ENCODE results near the gene SEC11C.

Gene SEC11C

GRCh38 chr18:59189008-59189407 lies 49.3 kb downstream of the SEC11C start:
- TF ChIP-seq CTCF (IDR thresholded peaks at IDR 0.05; ENCODE audit: borderline replicate concordance, insufficient read depth, low read depth, low read length), result no peak
- H3K4me3 ChIP-seq (ENCODE audit: low read depth, low read length), result no peak overlapping the region

GRCh38 chr18:59189746-59190145 lies 50.1 kb downstream of the SEC11C start:
- TF ChIP-seq CTCF (IDR thresholded peaks at IDR 0.05; ENCODE audit: borderline replicate concordance, insufficient read depth, low read depth, low read length), result no peak
- H3K4me3 ChIP-seq (ENCODE audit: low read depth, low read length), result no peak overlapping the region

- no peak overlapping the region for H3K4me3 ChIP-seq (ENCODE audit: low read depth, low read length)
- TF ChIP-seq CTCF (IDR thresholded peaks at IDR 0.05; ENCODE audit: borderline replicate concordance, insufficient read depth, low read depth, low read length), result no peak
Observed at GRCh38 chr18:59196161-59196725, 56.6 kb downstream of the SEC11C start.

- no peak overlapping the region for H3K4me3 ChIP-seq (ENCODE audit: low read depth, low read length)
- TF ChIP-seq CTCF (IDR thresholded peaks at IDR 0.05; ENCODE audit: borderline replicate concordance, insufficient read depth, low read depth, low read length), result no peak
Observed at GRCh38 chr18:59197636-59198035, 58.0 kb downstream of the SEC11C start.

GRCh38 chr18:59198215-59198614 lies 58.5 kb downstream of the SEC11C start:
- H3K4me3 ChIP-seq (ENCODE audit: low read depth, low read length), result no peak overlapping the region
- no peak for TF ChIP-seq CTCF (IDR thresholded peaks at IDR 0.05; ENCODE audit: borderline replicate concordance, insufficient read depth, low read depth, low read length)

GRCh38 chr18:59200787-59201186 lies 61.1 kb downstream of the SEC11C start:
- no peak for TF ChIP-seq CTCF (IDR thresholded peaks at IDR 0.05; ENCODE audit: borderline replicate concordance, insufficient read depth, low read depth, low read length)
- no peak overlapping the region for H3K4me3 ChIP-seq (ENCODE audit: low read depth, low read length)

- TF ChIP-seq CTCF (IDR thresholded peaks at IDR 0.05; ENCODE audit: borderline replicate concordance, insufficient read depth, low read depth, low read length), result no peak
- H3K4me3 ChIP-seq (ENCODE audit: low read depth, low read length), result no peak overlapping the region
Observed at GRCh38 chr18:59202258-59202820, 62.7 kb downstream of the SEC11C start.

Measured in GM12875 (cell line).